NOMO-1 treated with dmso at 0.1 percent for 144 hours (cell line): ENCODE data around the gene DHH.
"Not testable (repeated sequence)": the region's sequence is repeated elsewhere in the genome, so short reads cannot be mapped to it uniquely, and the experiment has no call there.

Experiments
- DNase-seq: peaks from one replicate; lab custom pipeline; 2025; ENCODE audit not compliant: unreplicated experiment; lab: John Stamatoyannopoulos, UW

Gene DHH

GRCh38 chr12:49094160-49094974 is at the start of gene DHH:
Gene DHH, minus strand, starts transcription at chr12:49094801. Its CDS starts 289 bp downstream, at chr12:49094512.
- no peak for DNase-seq

GRCh38 chr12:49144384-49144783 is 49.8 kb upstream of the DHH start:
- no peak for DNase-seq

DNA sequence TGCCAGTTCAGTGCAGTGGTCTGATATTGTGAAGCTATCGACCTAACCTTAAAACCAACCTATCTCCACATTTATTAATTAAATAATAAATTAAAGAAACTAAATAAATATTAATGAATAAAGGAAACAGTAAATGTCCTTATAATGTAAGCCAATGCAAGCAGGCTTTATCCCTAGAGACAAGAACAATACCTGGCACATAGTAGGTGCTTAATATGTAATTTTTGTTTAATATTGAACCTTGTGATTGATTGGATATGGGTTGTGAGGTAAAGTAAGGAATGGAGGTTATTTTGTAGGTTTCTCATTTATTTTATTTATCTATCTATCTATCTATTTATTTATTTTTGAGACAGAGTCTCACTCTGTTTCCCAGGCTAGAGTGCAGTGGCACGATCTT is 44.4 kb upstream of the DHH start:
- DNase-seq, result no peak

GRCh38 chr12:49138587-49138986 is 44.0 kb upstream of the DHH start:
- no peak for DNase-seq

GRCh38 chr12:49137476-49137875 is 42.9 kb upstream of the DHH start:
- no peak for DNase-seq

DNA sequence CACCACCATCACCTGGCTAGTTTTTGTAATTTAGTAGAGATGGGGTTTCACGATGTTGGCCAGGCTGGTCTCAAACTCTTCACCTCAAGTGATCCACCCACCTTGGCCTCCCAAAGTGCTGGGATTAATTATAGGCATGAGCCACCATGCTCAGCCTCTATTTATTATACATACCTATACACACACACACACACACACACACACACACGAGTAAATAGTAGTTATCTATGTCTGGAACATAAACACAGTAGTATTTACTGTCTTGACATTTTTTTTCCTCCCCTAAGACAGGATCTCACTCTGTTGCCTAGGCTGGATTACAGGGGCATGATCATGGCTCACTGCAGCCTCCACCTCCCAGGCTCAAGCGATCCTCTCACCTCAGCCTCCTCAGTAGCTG is 42.4 kb upstream of the DHH start:
- not testable (repeated sequence) for DNase-seq

GRCh38 chr12:49133590-49133989 is 39.0 kb upstream of the DHH start:
- DNase-seq, result no peak

DNA sequence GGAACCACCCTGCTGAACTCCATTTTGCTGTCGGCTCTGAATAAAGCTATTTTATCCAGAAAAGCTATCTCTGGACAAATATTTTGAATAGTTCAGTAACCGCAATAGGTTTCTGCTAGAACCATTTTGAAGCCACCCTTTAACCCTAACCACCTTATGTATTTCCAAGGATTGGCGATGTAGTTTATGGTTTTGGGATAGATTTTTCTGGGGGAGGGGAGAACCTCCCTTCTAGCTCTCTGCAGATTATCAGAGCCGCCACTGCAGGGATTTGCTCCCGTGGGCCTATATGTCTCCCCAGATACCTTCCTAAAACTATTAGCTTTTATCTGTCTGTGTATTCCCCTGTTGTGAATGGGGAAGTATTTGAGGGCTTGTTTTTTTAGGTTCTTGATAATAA is 38.4 kb upstream of the DHH start:
- DNase-seq, result no peak

DNA sequence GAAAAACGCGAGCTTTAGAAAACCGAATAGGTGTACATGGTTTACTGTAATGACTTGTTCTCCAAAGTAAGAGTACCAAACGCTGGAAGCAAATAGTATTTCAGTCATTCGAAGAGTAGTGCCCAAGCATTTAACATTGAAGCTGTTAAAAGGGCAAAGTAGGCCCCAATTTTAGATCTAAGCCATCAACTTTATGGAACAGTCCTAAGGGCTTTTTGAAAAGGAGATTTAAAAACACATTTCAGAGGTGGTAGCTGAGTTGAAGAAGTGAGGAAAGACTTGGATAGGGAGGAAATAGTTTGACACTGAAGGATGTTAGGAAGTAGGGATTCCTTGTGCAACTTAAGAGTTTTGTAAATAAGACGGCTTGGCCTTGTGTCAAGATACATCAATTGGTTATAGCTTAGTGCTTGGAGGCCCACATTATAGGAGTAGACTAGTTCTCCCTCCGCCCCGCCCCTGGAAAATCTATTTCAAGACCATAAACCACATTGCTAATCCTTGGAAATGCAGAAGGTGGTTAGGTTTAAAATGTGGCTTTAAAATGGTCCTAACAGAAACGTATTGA is 37.4 kb upstream of the DHH start:
- DNase-seq, result no peak

DNA sequence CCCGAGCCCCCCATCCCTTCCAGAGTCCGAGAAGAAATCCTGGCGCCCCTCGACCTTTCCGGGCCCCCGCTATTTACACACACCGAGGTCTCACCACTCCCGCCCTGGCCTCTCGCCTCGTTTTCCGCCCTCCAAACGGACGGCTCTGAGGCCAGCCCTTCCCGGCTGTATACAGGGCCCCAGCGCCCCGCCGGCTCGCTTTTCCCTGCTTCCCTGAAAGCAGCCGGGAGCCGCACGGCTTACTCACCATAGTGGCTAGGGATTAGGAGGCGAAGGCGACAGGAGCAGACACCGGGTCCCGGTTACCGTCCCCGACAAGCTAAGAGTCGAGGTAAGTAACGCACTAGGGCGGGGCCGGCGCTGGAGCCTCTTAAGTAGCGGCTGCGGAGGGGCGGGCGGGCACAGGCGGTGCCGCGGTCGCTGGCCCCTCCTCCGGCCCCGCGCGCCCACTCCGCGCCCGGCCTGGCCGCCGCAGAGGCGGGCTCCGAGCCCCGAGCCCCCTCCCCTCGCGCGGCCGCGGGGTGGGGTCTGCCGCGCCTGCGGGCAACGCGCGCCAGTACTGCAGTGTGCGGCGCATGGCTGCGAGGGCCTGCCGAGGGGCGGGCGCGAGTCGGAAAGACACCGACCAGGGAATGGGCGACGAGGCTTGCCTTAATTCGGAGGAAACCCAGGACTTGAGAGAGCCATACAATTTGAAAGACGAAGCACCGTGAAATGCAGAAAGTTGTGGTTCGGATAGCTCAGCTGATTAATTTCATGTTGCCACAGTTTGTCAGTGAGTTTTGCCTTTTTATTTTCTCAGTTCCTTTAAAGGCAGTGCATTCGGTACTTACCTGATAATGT is 36.7 kb upstream of the DHH start, which contains the start of gene TUBA1B:
Gene TUBA1B (minus strand): TSS at position 345 of the 843 bp plus-strand sequence. CDS start 95 bp downstream, at position 250.
- peak; percentile 91 for DNase-seq

- DNase-seq, result peak; percentile 91
Observed at GRCh38 chr12:49130151-49131050, 35.8 kb upstream of the DHH start.

GRCh38 chr12:49129332-49130150 is 34.9 kb upstream of the DHH start:
- DNase-seq, result no peak

- not testable (repeated sequence) for DNase-seq
Observed at GRCh38 chr12:49127971-49128370, 33.4 kb upstream of the DHH start.

GRCh38 chr12:49126852-49127763 is 32.5 kb upstream of the DHH start:
- DNase-seq, result no peak

DNA sequence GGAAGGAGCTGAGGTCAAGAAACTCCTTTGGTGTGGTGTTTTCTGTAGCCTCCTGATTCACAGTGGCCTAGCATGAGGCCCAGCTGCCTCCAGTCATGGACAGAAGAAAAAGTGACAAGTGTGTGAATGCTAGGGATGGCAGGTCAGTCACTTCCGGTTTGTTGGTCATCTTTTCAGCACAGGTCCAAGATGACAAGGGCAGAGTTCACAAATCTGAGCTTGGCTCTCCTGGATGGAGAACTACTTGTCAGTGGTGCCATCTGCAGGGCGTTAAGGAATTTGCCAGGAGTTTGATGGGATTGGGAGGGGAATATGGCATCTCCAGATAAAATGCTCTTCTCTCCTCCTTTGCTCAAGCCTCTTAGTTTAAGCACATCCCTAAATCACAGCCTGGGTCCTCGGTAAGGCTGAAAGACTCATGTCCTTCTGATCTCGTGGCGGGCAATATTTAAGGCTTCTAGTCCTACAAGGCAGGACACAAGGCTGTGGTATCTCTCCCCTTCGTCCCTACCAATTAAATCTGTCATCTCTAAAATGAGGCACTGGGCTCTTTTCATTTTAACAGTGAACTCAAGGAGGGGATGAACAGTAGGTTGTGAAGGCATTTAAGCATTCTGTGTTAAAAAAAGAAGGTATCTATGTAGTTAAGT is 26.6 kb upstream of the DHH start:
- no peak for DNase-seq

DNA sequence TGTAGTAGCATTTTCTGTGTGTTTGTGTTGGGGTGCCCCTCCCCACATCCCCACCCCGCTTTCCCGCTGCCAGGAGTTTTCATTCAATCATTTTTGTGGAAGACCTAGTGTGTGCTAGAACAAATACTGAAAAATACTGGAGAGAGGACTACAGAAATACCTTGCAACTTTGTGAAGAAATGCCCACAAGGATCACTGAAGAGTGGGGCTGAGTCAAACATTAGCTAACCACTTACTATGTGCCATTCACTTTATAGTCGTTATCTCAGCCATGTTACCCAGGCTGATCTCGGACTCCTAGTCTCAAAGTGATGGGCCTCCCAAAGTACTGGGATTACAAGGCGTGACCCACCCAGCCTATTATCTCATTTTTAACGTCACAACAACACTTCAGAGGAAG is 16.6 kb upstream of the DHH start:
- no peak for DNase-seq

DNA sequence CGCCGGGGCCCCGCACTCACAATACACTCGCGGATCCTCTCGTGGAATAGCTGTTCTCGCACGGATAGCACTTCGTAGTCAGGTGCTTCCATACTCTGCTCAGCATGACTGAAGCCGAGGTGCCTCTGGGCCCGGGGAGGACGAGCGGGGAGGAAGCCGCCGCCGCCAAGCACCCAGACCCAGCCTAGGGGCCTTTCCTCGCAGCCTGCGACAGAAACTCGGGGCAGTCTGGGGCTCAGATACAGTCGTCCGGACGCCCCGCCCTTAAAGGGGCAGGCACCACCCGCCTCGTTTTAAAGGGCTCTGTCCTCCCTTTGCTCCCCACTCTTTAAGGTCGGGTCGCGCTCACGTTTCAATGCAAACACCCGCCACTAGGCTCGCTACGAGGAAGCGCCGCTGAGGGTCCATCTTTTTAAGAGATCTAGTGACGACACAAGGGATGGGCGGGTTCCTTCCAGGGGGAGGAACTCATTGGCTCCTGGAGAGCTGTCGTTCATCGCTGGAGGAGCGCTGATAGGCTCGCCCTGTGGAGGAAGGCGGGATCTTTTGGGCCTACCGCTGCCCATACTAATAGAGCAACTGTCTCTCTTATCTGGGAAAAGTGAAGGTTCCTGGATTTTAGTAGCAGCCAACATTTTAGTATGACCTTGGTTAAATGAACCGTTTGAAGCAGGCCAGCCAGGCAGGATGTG is 16.0 kb upstream of the DHH start, which contains the start of gene LMBR1L:
Gene LMBR1L (minus strand): TSS at position 384 of the 692 bp plus-strand sequence. CDS start 292 bp downstream, at position 92.
- DNase-seq, result peak; percentile 98
